Measurements from ENCODE around the gene S100A9.

- TF ChIP-seq CTCF (IDR thresholded peaks at IDR 0.05) (no peak), POLR2AphosphoS5 (IDR thresholded peaks at IDR 0.05) (no peak), POLR2A (IDR thresholded peaks at IDR 0.05) (no peak), EP300 (IDR thresholded peaks at IDR 0.05) (no peak)
These were observed 2.5 kb downstream of the S100A9 start for GRCh38 chr1:153360190-153360589.
